Measurements from ENCODE around the gene HYDIN.

Gene HYDIN

GRCh38 chr16:71230122-71230845, at the start of gene HYDIN:
Gene HYDIN (minus strand): TSS chr16:71230722. CDS start chr16:71186895, 43,827 bp downstream.
- DNase-seq = no peak

GRCh38 chr16:71276589-71277334, 46.2 kb upstream of the HYDIN start:
- DNase-seq = no peak

- DNase-seq = no peak
These were observed 42.9 kb upstream of the HYDIN start for GRCh38 chr16:71273384-71273783.

- DNase-seq = no peak
These were observed 33.8 kb upstream of the HYDIN start for GRCh38 chr16:71264299-71264698.

- DNase-seq = no peak
These were observed 33.1 kb upstream of the HYDIN start for GRCh38 chr16:71263582-71263981.

- no peak for DNase-seq
These were observed 31.9 kb upstream of the HYDIN start for GRCh38 chr16:71262391-71262790.

- no peak for DNase-seq
These were observed 30.5 kb upstream of the HYDIN start for GRCh38 chr16:71260995-71261394.

GRCh38 chr16:71259086-71259485, 28.6 kb upstream of the HYDIN start:
- DNase-seq = peak; percentile 0

GRCh38 chr16:71258372-71258771, 27.9 kb upstream of the HYDIN start:
- no peak for DNase-seq

GRCh38 chr16:71257768-71258167, 27.2 kb upstream of the HYDIN start:
- DNase-seq = no peak

- no peak for DNase-seq
These were observed 25.2 kb upstream of the HYDIN start for GRCh38 chr16:71255721-71256120.

- no peak for DNase-seq
These were observed 24.5 kb upstream of the HYDIN start for GRCh38 chr16:71254832-71255525.

GRCh38 chr16:71250461-71251235, 20.1 kb upstream of the HYDIN start:
- no peak for DNase-seq

GRCh38 chr16:71249399-71249798, 18.9 kb upstream of the HYDIN start:
- no peak for DNase-seq

- DNase-seq = no peak
These were observed 17.0 kb upstream of the HYDIN start for GRCh38 chr16:71247478-71247877.

- no peak for DNase-seq
These were observed 15.8 kb upstream of the HYDIN start for GRCh38 chr16:71246309-71246708.

GRCh38 chr16:71244521-71244920, 14.0 kb upstream of the HYDIN start:
- no peak for DNase-seq

- DNase-seq = no peak
These were observed 12.1 kb upstream of the HYDIN start for GRCh38 chr16:71242601-71243000.

- no peak for DNase-seq
These were observed 11.5 kb upstream of the HYDIN start for GRCh38 chr16:71242036-71242435.

GRCh38 chr16:71229344-71229743, 1.2 kb downstream of the HYDIN start:
- DNase-seq = no peak

GRCh38 chr16:71226229-71227141, 4.0 kb downstream of the HYDIN start:
- DNase-seq = no peak

- DNase-seq = no peak
These were observed 5.4 kb downstream of the HYDIN start for GRCh38 chr16:71225145-71225544.
